GM18517 (cell line): Measurements from ENCODE around the gene TTC31.

ENCODE experiments used
- ATAC-seq: cut with Tn5 transposase; IDR thresholded peaks from one replicate; pipeline ENCODE4 v1.9.1; 2021; ENCODE audit warnings: mild to moderate bottlenecking, moderate library complexity; ENCODE audit not compliant: unreplicated experiment

The TTC31 gene

DNA sequence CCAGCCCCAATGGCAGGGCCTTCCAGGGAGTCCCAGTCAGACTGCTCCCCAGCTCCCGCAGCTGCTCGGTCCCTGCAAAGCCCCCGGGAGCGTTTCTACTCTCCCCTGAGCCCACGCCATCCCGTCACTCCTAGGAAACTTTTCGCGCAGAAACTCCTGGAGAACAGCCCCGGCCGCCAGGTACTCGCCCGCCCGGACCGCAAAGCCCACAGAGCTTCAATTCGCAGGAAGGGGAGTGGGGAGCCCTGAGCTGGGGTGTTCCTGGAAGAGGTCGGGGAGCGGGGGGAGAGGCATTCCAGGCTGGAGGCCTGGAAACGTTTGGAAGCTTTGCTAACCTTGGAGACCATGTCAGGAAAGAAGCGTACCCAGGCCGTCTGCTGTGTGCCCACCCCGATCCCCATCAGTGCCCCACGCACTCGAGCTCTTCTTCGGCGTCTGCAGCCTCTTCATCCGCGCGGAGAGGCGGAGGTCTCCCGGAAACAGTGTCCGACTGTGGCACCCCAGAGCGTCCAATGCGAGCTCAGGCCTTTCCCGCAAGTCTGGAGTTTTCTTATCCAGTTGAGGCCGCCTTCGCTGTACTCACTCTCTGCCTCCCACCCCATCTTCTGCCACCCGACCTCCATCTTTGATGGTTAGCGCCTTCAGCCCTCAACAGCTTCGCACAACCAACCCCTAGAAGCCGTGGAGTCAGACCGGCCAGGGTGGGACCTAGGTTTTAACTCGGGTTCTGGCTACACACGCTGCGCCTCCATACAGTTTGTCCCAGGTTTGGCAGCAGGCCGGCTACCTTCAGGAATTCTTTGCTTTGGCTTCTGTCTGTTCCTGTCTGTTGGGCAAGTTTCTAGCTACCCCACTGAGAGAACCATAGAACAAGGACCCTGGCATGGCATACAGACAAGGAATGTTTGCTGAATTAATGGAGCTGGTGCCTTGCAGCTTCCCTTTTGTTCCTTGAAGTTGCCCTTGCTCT lies 20.9 kb downstream of the TTC31 start:
- ATAC-seq = no peak

DNA sequence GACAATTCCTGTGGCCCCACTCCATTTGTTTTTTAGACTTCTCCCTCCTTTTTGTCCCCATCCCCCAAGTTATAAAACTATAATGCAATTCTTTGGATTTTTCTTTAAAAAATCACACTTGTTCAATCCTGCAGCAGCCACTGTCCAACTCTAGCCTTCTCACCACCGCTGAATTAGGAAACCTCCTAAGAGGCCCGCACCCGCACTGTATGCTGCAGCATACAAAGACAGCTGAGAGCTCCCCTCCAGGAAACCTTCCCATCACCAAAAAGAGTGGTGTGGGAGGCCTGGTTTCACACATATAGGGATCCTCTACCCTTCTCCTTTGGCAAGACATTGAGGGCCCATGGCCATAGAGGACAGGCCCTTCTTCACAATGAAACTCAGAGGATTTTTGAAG lies 21.7 kb downstream of the TTC31 start:
- ATAC-seq = no peak

DNA sequence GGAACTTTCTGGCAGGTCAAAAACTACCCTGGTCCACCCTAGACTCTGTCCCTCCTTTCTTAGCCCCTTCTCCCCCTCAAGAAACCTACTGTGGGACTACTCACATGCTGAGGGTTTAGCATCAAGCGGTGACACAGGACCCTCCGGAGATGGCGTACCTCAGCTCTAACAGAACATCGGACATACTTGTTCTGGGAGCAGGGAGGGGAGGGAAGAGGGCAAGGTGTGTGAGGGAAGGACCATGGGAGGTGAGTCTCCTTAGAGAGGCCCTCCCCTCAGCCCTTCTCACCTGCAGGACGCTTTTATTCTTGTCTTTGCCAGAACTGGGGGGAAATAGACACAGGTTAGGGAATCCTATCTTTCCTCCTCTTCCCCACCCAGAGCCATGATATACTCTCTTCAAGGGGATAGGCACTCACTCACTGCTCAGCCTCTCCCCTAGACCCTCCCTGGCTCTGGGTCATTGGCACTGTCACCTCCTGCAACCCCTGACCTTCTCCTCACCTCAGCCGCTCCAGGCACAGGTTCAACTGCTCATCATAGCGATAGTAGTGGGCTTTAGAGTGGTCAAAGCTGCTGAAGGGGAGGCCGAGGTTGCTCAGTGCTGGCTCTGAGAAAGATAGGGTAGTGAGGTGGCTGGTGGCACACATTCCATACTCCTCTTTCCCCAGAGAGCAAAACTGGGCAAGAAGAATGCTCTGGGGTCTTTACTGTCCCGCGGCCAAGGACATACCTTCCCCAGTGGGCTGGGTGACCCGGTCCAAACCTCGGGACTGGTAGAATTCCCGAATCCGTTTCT lies 22.8 kb downstream of the TTC31 start:
- ATAC-seq = no peak

DNA sequence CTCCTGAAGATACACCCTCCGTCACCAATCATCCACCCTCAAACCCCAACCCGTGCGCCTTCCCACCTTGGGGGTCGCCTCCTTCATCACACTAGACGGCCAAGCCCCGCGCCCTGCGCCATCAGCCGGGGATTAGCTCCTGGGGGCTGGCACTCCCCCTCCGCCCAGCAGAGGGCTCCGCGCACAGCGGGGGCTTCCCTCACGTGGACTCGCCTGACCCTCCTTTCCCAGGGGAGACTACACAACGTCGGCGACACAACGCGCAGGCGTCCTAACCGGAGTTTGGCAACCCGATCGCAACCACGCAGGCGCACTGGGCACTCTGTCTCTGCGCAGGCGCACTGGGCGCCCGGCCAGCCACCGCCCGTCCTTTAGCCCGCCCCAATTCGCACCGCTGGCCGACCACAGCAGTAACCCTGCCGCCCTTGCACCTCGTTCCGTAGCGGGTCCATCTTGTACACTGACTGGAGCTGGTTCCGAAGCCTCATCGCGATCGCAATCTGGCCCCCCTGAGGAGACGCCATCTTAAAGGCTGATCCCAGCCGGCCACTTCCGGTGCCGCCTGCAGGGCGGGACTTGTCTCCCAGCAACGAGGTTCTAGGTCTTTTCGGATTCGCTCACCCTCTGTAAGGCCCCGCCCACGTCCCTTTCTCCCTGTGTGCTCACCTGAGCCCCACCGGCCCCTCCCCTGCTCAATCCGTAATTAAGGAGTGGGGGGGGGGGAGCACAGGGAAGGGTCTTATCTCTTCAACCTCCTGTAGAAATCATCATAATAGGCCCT lies 24.5 kb downstream of the TTC31 start, which contains the start of gene PCGF1:
Gene PCGF1 (minus strand): TSS at position 551 of the 781 bp plus-strand sequence. CDS start 27 bp downstream, at position 524.
- peak; percentile 89 for ATAC-seq

DNA sequence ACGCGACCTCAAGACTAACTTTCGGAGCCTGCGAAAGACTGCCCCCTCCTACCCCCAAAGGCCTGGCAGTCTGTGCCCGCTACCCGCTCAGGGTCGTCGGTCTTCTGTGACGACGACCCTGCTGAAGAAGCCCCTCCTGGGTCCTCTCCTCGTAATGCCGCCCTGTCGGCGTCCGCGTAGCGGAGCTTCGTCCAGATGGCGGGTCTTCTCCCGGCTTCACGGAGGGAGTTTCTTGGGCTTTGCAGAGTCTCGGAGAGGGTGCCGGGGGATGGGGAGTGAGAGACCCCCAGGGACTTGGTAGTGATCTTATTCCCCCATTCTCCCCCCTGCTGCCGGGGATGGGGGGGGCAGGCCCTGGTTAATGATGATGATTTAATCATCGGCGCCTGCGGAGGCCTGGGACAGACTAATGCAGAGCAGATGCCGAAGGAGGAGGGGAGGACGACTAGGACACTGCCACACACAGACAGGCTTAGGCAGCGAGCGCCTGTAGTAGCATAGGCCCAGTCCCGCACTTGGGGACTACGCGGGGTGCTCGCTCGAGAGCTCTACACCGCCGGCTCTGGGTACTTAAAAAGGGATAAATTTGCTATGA lies 25.1 kb downstream of the TTC31 start:
- no peak for ATAC-seq

DNA sequence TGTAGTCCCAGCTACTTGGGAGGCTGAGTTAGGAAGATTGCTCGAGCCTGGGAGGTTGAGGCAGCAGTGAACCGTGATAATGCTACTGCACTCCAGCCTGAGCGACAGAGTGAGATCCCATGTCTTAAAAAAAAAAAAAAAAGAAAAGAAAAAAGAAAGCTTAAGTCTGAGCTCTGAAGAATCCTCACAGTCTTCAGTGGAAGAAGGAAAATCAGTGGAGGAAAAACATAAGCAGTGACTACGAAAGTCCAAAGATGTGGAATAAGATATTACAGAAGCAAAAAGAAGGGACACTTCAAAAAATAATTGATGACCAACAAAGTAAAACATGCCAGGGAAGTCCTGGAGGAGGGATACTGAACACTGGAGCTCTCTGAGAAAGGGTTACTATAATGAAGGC lies 27.4 kb downstream of the TTC31 start:
- no peak for ATAC-seq

DNA sequence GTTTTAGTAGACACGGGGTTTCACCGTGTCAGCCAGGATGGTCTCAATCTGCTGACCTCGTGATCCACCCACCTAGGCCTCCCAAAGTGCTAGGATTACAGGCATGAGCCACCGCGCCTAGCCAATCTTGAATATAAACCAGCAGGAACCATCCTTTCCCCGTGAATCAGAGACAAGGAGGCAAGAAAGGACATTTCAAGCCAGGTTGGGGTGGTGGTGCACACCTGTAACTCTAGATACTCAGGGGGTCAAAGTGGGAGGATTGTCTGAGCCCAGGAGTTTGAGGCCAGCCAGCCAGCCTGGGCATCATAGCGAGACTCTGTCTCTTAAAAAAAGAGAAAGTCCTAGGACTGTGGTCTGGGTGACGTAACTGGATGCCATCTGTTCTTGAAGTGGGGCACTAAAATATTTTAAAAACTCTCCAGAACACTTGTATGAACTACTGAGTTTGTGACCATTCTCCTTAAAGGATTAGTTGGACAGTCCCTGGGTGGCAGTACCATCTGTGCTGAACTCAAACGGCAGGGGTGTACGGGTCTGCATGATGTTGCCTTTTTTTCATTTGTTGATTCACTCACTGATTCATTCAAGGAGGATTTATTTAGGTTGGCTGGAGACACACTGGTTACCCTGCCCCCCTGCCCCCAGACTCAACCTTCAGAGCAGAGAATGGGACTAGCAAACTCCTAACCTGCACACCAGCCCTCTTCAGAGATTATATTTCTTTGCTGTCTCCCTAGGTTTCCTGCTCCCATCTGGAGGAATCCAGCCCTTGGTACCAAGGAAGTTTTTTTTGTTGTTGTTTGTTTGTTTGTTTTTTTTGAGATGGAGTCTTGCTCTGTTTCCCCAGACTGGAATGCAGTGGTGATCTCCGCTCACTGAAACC lies 28.5 kb downstream of the TTC31 start:
- ATAC-seq = no peak

DNA sequence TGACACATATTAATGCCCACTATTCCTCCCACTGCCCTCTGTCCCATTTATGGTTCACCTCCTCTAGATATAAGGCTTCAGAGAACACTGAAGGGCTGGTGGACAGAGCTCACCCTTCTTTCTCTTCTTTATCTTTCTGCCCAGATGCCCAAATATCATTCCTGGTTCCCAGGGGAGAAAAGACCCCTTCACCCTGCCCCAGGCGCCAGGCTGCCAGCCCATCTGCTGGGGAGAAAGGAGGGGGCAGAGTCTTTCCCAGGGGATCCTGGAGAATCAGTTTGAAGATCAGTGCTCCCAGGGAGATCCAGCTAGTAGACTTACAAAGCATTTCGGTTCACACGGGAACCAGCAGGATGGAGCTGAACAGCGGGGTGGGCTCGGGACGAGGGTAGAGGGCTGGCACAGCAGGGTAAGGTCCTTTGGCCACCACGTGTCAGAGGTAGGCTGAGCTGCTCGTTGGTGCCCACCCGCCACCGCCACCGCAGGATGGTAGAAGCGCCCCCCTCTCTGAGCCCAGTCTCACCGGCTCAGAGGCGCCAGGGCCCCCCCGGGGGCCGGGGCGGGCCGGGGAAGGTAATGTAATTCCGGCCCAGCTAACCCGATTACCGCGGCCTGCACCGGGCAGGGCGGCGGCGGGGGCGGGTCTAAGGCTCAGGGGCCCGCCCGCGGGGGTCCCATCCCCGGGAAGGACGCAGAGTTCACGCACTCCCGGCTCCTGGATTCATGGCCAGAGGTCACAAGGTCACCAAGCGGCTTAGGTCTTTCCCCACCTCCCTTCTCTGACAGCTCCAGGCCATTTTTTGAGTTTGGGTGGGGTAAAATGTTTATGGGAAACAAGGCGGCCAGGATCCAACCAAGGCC lies 30.1 kb downstream of the TTC31 start:
- ATAC-seq = no peak

DNA sequence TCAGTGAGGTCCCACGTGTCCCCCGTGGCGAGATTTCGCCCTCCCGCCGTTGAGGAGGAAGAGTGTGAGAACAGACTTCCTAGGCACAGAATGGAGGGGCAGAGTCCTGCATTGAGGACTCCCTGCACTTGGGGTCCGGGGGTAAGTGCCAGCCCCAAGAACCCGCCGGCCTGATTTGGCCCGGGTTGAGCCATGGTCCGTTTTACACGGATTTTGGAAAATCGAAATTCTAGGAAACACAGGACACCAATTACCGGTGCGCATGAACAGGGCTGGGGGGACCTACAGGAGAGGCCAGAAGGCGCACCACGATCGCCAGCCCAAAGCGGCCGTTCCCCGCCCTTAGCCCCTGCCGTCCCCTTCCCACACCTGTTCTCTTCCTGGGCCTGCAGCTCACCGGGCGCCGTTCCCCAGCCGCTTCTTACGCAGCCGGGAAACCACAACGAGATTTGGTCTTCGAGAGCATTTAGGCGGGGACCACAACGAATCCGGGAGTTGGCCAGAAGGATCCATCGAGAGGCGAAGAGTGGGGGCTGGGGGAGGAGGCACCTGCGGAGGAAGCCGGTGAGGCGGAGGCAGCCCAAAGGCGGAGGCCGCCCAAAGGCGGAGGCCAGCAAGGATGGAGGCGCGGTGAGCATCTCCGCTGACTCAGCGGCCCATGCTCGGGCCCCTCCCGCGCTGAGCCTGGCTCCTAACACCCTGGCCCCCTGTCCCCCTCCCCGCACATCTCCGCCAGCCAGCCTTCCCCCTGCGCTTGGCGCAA lies 30.9 kb downstream of the TTC31 start:
- no peak for ATAC-seq

DNA sequence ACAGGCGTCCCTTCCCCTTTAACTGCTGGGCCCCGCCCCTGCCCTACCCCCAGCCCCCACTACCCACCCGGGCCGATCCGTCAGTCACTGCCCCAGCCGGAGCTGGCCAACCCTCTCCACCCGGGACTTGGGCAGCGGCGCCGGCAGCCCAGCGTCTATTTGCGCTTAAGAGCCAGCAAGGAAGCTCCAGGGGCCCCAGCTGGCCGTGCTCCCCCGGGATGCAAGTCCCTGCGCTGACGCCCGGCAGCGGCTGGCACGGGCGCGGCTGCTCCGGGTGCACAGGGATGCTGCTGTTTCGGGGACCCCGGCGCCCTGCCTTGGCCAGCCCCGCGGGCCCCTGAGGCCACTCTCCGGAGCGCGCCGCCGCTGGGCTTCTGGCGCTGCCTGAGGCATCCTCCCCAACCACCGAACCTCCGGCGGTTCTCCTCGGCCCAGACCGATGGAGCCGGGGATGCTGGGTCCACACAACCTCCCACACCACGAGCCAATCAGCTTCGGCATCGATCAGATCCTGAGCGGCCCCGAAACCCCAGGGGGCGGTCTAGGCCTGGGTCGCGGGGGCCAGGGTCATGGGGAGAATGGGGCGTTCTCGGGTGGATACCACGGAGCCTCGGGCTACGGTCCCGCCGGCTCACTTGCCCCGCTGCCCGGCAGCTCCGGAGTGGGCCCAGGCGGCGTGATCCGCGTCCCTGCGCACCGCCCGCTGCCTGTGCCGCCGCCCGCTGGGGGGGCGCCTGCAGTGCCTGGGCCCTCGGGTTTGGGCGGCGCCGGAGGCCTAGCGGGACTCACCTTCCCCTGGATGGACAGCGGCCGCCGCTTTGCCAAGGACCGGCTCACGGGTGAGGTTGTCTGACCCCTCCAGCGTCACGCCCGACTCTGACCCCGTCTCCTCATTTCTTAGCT lies 31.7 kb downstream of the TTC31 start, which contains the start of gene TLX2:
Gene TLX2 (plus strand): TSS at position 83 of the 903 bp plus-strand sequence. CDS start 357 bp downstream, at position 440.
- ATAC-seq = no peak

DNA sequence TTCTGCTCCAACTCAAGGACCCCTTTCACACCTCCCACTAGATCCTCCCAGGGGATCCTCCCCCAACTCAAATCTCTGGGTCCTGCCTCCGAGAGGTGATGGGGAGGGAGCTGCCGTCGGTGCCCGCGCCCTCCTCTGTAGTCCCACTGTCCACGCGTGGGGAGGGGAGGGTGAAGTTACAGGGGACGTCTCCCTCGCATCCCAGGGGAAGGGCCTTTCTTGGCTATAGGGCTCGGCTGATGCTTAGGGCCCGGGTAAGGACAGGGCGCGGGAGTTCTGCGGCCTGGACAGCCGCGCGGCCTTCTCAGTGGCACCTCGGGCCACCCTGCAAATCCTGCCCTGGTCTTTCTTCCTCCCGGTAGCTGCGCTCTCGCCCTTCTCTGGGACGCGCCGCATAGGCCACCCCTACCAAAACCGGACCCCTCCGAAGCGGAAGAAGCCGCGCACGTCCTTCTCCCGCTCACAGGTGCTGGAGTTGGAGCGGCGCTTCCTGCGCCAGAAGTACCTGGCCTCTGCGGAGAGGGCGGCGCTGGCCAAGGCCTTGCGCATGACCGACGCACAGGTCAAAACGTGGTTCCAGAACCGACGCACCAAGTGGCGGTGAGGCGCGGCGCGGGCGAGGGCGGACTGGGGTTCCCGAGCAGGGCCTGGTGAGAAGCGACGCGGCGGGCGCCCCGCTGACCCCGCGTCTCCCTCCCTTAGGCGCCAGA lies 32.5 kb downstream of the TTC31 start:
- ATAC-seq = peak; percentile 8

DNA sequence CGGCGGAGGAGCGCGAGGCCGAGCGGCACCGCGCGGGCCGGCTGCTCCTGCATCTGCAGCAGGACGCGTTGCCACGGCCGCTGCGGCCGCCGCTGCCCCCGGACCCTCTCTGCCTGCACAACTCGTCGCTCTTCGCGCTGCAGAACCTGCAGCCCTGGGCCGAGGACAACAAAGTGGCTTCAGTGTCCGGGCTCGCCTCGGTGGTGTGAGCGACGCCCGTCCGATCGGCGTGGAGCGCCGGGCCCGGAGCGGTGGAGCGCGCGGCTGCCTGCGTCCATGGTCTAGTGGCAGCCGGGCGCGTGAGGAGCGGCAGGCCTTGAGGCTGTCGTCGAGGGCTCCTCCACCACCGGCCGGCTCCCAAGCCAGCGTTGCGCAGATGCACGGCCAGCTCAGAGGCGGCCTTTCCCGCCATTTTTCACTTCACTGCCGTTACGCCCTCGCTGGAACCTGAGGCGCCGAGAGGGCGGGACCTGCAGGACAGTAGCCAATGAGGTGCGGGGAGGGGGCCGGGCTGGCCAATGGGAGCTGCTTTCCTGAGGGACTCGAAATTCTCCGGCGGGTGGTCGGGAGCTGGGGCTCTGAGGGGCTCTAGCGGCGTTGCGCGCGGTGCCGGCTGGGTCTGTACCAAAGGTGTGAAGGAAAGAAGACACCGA lies 33.2 kb downstream of the TTC31 start:
- peak; percentile 54 for ATAC-seq

DNA sequence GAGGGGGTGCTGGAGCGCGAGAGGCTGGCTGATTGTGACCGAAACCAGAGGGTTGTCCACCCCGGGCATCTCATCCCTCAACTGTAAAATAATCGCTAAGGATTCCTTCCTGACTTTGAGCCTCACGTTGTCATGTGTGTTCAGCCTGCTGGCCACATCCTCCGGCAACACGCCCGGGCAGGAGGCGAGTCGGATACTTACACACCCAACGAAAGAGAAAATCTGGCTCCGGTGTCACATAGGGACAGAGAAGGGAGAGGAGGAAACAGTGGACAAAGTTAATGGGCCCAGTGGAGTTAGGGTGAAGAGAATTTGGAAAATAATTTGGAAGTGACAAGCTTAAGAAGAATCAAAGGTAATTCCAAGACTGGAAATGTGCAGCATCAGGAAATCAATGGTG lies 33.8 kb downstream of the TTC31 start:
- no peak for ATAC-seq

DNA sequence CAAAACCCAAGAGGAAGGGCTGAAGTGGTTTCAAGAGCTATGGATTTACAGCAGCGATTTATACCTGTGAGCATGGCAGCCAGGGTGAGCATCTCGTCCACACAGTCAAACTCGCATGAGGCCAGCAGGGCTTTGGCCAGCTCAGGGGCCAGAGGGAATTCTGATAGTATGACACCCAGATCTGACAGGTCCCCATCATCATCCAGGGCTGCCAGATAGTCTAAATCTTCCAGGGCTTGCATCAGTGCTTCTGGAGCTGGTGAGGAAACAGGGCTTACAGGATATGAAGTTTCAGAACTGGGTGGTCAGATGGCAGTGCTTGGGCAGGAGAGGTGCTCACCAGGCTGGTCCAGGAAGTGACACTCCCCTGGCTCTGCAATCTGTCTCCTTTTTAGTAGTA lies 39.6 kb downstream of the TTC31 start:
- no peak for ATAC-seq

DNA sequence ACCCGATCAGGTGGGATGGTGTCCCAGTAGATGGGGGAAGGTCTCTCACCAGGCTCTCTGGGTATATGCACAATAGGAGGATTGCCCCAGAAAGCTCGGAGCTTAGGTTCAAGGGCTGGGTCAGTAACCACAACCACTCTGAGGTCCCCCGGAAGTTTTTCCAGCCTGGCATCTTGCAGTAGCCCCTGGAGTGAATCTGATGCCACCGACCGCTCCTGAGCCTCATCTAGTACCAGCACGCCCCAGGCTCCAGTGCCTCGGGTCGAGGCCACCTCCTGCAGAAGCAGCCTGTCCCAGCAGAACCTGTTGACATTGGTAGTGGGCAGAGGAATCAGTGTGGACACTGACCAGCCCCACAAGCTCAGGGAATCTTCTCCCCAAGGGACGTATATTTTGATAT lies 41.1 kb downstream of the TTC31 start:
- ATAC-seq = no peak
